Body of pancreas (tissue), 4 donors: ENCODE data around the gene NHERF2. TPM values are rescaled to one million over a fixed set of nuclear protein-coding genes. Genes with fewer than 3 reads are reported as not detected.

Source experiments
- ATAC-seq: fragments of 150-250 bp; one replicate; pipeline ENCODE4 v1.9.1; 2016
- DNase-seq, 4 donors: peaks; one replicate each; pipeline ENCODE4 v3.0.0-alpha.2; 2019
- H3K27ac ChIP-seq, 4 donors: fragments of 200-600 bp; sonication (generic); 1 replicate in 3 of 4; 2 replicates in 1 of 4; pipeline versions ENCODE4 v1.5.1 to v1.6.1; 2016 to 2019; ENCODE audit warnings: mild to moderate bottlenecking in 1 of 4, mixed read lengths in 1 of 4, moderate library complexity in 1 of 4
- H3K27me3 ChIP-seq, 2 donors: fragments of 200-600 bp; sonication (generic); one replicate each; pipeline ENCODE4 v1.6.0; 2016; ENCODE audit warnings: mild to moderate bottlenecking in 1 of 2
- H3K36me3 ChIP-seq, 2 donors: fragments of 200-600 bp; sonication (generic); replicated peaks in 1 of 2; 2 replicates each; pipeline ENCODE4 v1.5.1; 2016; ENCODE audit warnings: low read depth in 2 of 2; ENCODE audit not compliant: insufficient read depth in 1 of 2
- H3K4me1 ChIP-seq: fragments of 200-600 bp; sonication (generic); one replicate; pipeline ENCODE4 v1.6.0; 2016
- H3K4me3 ChIP-seq, 2 donors: fragments of 200-600 bp; sonication (generic); 1 replicate in 1 of 2; 2 replicates in 1 of 2; pipeline ENCODE4 v1.5.1; 2016 to 2019
- H3K9me3 ChIP-seq, 3 donors: fragments of 200-600 bp; sonication (generic); 1 replicate in 2 of 3; 2 replicates in 1 of 3; pipeline ENCODE4 v1.5.1; 2016
- POLR2A ChIP-seq, 3 donors: fragments of 450-650 bp; IDR thresholded peaks; one replicate each; pipeline ENCODE4 v1.6.1; 2016; ENCODE audit warnings: antibody characterized with exemption in 3 of 3, mild to moderate bottlenecking in 2 of 3
- WGBS, 2 donors: methylation state at CpG; one replicate each; pipeline ENCODE4 v1.1.5; 2017; 5-methylcytosine and 5-hydroxymethylcytosine counted together
- intact Hi-C: fragments of 100-400 bp; cut with DNase I; formaldehyde crosslinking; loops from one replicate; pipeline ENCODE4 v1.15.1; 2023
- total RNA-seq, 2 donors: library from RNA; depleted of rRNA; stranded (reverse); fragments of >200 nt; gene quantifications; one replicate each; pipeline ENCODE4 v1.1.0, GENCODE V29; 2016
- TF ChIP-seq, protein P1 (sequence below), 7 experiments: fragments of 450-650 bp in 4 of 7; fragments of 200-600 bp in 3 of 7; sonication (generic) in 3 of 7; IDR thresholded peaks; one replicate each; pipeline ENCODE4 v1.5.1; 2016 to 2019; ENCODE audit warnings: antibody characterized with exemption in 7 of 7

The NHERF2 gene
- total RNA-seq, 2 donors from 2014 or later, result 32.7 to 87.3 TPM

DNA sequence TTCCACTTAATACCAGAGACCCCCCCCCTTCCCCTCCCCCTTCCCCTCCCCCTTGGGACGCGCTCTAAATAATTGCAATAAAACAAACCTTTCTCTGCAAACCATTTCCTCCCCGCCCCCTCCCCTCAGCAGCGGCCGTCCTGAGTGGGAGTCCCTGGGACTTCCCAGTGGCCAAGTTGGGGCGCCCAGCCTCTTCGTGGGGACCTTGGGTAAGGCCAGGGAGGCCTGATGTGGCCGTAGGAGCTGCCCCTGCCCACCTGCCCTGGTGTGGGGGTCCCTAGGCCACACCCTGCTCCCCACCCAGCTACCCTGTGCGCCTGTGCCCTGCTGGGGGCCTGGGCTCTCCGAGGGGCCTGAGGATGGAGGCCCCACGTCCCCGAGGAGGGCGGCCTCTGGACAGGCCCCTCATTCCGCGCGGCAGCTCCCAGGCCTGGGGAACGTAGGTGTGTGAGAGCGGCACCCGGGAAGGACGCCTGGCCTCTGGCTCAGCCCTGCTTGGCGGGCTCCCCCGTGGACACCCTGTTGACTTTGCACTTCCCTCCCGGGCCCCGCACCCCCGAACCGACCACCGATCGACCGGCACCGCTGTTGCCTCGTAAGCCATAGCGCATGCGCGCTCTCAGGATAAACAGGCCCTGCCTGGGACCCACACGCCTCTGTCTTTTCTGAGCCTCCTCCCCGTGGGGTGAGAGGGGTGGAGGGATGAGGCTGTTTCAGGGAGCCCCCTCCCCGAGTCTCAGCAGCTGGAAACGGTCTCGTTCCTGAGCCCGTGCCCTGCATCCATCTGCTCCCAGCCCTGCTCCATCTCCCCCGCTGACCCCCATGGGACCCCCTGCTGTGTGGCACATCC lies 11.9 kb downstream of the NHERF2 start:
- Histone ChIP-seq H3K4me1 (peaks cover 41% of the 10 kb centered on the region), H3K27me3 (no peaks in the 10 kb centered on the region), H3K27ac (peak overlapping the region in 2 of 4 donors; percentile 55 to 62), H3K9me3 (no peaks in the 10 kb centered on the region), H3K36me3 (no peaks in the 10 kb centered on the region), H3K4me3 (no peak overlapping the region)
- ATAC-seq (no peak), DNase-seq (no peak)
- WGBS, 2 donors, result 82 to 83% methylated on average over 26 to 35 of the region's 41 CpGs
- intact Hi-C loops, result no loop called here
- TF ChIP-seq, protein P1, sequence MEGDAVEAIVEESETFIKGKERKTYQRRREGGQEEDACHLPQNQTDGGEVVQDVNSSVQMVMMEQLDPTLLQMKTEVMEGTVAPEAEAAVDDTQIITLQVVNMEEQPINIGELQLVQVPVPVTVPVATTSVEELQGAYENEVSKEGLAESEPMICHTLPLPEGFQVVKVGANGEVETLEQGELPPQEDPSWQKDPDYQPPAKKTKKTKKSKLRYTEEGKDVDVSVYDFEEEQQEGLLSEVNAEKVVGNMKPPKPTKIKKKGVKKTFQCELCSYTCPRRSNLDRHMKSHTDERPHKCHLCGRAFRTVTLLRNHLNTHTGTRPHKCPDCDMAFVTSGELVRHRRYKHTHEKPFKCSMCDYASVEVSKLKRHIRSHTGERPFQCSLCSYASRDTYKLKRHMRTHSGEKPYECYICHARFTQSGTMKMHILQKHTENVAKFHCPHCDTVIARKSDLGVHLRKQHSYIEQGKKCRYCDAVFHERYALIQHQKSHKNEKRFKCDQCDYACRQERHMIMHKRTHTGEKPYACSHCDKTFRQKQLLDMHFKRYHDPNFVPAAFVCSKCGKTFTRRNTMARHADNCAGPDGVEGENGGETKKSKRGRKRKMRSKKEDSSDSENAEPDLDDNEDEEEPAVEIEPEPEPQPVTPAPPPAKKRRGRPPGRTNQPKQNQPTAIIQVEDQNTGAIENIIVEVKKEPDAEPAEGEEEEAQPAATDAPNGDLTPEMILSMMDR (IDR thresholded peaks at IDR 0.05), result no peak
- TF ChIP-seq POLR2A (IDR thresholded peaks at IDR 0.05), result no peak

DNA sequence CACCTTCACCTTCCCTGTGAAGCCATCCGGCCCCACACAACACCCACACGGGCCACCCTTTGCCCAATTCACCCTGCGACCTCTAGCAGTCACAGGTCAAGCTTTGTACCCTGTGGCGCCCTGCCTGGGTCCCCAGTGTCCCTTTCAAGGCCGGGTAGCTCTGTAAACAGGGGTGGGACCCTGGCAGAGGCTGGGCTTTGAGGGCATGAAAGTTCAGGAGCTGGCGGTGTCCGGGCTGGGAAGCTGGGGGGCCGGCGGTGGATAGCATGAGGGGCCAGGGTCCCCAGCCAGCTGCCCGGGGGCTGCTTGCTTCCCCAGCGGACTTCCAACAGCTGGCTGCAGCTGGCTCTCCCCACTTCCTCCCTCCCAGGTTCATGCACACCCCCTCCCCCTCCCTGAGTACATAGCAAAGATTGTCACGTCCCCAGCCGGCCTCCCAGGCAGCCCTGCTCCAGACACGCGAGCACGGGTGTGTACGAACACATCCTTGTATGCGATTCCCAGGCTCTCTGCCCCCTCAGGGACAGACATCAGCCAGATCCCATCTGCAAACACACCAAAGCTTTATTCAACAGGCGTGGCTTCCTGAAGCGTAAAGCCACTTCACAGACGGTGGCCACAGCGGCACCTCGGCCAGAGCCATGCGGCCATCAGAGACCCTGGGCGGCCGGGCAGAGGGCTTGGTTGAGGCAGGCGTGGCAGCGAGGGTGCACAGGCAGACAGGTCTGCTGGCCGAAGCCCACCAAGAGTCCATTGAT lies 12.8 kb downstream of the NHERF2 start:
- DNase-seq (peak in 3 of 4 donors; percentile 60 to 77 (median 64)), ATAC-seq (peak; percentile 43)
- Histone ChIP-seq H3K9me3 (no peaks in the 10 kb centered on the region), H3K27ac (peak overlapping the region in 2 of 4 donors; percentile 55 to 62), H3K36me3 (no peaks in the 10 kb centered on the region), H3K4me3 (no peak overlapping the region), H3K27me3 (no peaks in the 10 kb centered on the region), H3K4me1 (peaks cover 37% of the 10 kb centered on the region)
- 69 to 75% methylated on average over 18 to 26 of the region's 29 CpGs for WGBS, 2 donors
- intact Hi-C loops, result no loop called here
- TF ChIP-seq POLR2A (IDR thresholded peaks at IDR 0.05), result no peak
- TF ChIP-seq, protein P1 (IDR thresholded peaks at IDR 0.05), result no peak

GRCh38 chr16:2040041-2040786 lies 13.5 kb downstream of the NHERF2 start:
- 83 to 100% methylated on average over 4 to 17 of the region's 24 CpGs for WGBS, 2 donors
- DNase-seq, result no peak
- H3K27me3 ChIP-seq, result no peaks in the 10 kb centered on the region
- peak overlapping the region in 2 of 4 donors; percentile 55 to 62 for H3K27ac ChIP-seq
- no peaks in the 10 kb centered on the region for H3K9me3 ChIP-seq
- H3K36me3 ChIP-seq, result no peaks in the 10 kb centered on the region
- TF ChIP-seq, protein P1 (IDR thresholded peaks at IDR 0.05), result no peak
- no peak for TF ChIP-seq POLR2A (IDR thresholded peaks at IDR 0.05)
- intact Hi-C loops, result no loop called here
- no peak overlapping the region for H3K4me3 ChIP-seq
- ATAC-seq, result no peak
- peaks cover 36% of the 10 kb centered on the region for H3K4me1 ChIP-seq

- intact Hi-C loops, result no loop called here
These were observed 14.3 kb downstream of the NHERF2 start for GRCh38 chr16:2040787-2041522.

More at GRCh38 chr16:2040787-2041522, 14.3 kb downstream of the NHERF2 start:
- TF ChIP-seq POLR2A (IDR thresholded peaks at IDR 0.05), result no peak
- TF ChIP-seq, protein P1 (IDR thresholded peaks at IDR 0.05), result no peak
- Histone ChIP-seq H3K9me3 (no peaks in the 10 kb centered on the region), H3K4me3 (no peak overlapping the region), H3K27me3 (no peaks in the 10 kb centered on the region), H3K36me3 (no peaks in the 10 kb centered on the region), H3K27ac (no peak overlapping the region), H3K4me1 (peaks cover 29% of the 10 kb centered on the region)
- 75 to 83% methylated on average over 7 to 20 of the region's 20 CpGs for WGBS, 2 donors
- ATAC-seq (no peak), DNase-seq (no peak)
